SW480 (cell line): Measurements from ENCODE around the gene EXOC3.

ENCODE experiments used
- DNase-seq: peaks from one replicate; pipeline ENCODE4 v3.0.0-alpha.2; 2016; ENCODE audit warnings: low spot score

EXOC3 gene

DNA sequence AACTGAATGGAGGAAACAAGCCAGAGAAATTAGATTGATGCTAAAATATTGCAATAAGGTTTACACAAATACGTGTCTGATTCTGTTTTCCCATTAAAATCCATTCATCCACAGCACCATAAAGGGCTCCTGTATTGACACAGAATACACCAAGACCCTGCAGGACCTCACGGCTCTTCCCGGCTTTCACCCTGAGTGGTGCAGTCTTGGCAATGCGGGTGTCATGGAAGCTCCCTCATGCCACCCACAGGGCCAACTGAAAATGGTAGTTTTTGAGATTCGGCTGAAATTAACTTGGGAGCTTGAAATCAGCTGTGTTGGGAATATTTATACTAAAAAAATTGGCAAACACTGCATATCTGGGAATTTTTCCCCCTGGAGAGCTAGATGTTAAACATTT, 17.3 kb upstream of the EXOC3 start:
- no peak for DNase-seq

GRCh38 chr5:426392-426976, 16.5 kb upstream of the EXOC3 start:
- DNase-seq = no peak

DNA sequence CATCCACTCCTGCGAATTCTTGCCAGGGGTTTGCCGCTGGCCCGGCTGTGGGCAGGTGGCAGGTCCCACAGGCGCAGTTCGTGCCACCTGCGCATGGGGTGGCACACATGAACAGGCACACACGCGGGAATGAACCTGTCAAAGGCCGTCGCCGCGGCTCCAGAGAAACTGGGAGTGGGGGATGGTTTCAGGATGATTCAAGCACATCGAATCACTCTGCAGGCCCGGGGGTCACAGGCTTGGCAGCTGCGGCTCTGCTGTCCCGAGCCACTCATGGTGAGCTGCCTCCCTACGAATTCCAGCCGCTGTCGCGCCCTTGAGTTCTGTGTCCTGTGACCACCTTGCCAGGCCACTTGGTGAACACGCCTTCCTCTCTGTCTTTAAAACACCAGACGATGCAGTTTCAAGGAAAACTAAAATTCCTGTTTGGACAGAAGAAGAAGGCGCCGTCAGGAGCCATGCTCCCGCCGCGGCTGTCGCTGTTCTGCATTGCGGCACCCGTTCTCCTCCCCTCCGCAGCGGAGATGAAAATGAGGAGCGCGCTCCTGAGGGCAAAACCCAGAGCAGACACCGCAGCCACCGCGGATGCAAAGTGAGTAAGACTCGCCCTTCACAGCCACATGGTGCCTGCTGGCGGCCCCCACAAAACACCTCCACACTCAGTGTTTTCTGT, 15.4 kb upstream of the EXOC3 start:
- no peak for DNase-seq

DNA sequence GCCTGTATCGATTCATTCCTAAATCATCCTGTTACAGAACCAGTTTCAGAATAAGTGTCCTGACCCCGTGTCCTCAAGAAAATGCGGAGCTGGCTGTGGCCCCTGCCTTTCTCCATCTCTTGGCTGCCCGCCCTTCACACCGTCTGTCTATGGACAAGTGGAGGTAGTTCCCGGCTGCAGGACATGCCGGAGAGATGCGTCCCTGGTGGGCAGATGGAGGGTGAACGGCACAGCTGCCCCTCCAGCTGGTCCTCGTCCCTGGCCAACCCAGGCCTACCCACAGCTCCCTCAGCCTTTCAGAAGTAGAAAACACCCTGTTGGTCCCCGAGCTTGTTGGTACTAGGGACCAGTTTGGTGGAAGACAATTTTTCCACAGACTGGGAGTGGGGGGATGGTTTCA, 14.8 kb upstream of the EXOC3 start:
- DNase-seq = no peak

DNA sequence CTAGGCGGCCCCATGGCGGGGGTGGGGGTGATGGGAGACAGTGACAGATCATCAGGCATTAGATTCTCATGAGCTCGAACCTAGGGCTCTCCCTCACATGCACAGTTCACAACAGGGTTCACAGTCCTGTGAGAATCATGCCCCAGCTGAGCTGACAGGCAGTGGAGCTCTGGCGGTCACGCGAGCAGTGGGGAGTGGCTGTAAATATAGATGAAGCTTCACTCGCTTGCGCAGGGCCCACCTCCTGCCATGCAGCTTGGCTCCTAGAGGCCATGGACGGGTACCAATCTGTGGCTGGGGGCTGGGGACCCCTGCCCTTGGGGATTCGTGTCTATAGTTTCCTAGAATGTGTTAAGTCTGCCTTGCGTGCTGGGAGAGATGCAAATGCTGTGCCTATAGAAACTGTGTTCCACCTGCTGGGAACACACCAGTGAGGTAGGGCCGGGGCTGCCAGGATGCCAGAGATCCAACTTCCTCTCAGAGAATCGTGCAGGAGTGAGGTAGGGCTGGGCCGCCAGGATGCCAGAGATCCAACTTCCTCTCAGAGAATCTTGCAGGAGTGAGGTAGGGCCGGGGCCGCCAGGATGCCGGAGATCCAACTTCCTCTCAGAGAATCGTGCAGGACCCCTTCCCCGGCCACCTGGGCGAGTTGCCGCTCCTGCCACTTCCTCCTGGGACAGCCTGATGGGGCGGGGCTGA, 14.1 kb upstream of the EXOC3 start:
- DNase-seq = no peak

DNA sequence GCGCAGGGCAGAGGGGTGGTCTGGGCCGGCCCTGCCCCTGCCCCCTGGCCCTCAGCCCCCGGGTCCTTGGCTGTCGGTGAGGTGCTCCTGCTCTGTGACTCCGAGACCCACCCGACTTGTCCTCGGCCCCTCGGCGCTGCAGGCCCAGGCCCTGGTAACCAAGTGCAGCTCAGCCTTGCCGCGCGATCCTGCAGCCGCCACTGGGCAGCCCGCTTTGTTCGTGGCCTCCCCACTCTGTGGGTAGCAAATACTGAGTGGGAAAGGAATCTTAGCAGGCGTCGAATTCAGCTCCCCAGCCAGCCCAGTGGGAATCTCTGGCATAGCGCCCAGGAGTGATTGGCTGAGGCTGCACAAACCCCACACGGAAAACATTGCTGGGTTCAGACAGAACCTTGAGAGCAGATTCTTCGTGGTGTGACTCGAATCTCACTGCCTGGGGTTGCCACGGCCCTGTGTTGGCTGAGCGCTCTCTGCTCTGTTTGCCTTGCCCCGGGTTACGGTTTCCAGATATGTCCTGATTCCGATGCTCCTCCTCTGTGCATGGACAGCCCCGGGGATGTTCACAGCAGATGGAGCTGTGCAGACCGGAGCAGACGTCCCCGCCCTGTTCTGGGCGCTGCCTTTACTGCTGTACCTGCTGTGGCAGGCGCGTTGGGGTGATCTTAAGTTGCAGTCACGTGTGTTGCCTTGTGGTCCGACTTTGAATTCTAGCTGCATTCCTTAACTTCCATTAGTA, 13.4 kb upstream of the EXOC3 start:
- no peak for DNase-seq

- no peak for DNase-seq
Observed at GRCh38 chr5:430214-430925, 12.6 kb upstream of the EXOC3 start.

GRCh38 chr5:431001-431710, 11.8 kb upstream of the EXOC3 start:
- peak; percentile 79 for DNase-seq

DNA sequence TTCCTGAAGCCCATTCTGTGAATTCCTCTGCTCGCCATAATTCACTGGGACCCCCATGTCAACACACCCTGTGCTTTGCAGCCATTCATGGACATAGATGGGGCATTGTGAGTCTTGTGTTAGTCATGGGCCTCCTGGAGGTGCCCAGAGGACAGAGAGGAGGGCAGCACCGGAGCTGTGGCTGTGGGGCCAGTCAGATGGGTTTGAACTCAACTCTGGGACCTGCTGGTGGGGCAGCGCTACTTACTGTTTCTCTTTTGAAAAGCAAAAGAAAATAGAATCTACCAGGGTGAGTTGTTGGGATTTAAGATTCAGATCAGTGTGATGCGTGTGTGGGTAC, 11.3 kb upstream of the EXOC3 start:
- no peak for DNase-seq

GRCh38 chr5:432201-432927, 10.6 kb upstream of the EXOC3 start:
- DNase-seq = no peak

DNA sequence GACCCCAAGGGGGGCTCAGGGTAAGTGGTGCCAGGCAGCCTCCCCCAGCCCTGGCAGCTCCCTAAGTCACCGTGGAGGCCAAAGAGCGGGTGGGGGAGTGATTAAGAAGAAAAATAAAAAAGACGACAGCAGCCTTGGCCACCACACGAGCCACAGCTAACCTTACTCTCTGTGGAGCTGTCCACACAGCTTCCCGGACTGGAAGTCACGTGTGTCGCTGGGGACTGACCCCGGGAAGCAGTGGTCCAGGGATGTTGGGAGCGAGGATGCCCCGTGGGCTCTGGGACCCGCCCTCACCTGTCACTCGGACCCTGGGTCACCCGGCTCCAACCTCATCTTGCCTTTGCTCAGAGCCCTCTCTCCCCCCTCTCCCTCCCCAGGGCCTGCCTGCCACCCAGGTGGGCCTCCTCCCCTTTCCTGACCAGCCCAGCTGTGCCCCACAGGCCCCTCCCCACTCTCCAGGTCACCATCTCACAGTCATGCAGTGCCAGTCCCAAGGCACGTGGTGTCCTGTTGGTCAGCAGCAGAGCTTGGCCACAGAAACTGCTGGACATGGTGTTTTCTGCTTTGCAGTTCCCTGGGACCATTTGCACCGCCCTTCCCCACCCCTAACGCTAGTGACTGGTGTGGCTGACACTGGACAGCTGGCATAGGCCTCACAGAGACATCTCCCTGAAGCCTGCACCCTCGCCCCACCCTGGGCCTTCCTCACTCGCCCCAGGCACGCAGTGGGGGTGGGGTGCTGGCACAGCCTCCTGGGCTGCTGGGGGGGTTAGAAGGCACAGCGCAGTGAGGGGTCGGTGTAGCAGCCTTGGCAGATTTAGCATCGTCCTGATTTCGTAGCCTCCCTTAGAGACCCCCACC, 9.8 kb upstream of the EXOC3 start:
- no peak for DNase-seq

- no peak for DNase-seq
Observed at GRCh38 chr5:433836-434235, 9.1 kb upstream of the EXOC3 start.

DNA sequence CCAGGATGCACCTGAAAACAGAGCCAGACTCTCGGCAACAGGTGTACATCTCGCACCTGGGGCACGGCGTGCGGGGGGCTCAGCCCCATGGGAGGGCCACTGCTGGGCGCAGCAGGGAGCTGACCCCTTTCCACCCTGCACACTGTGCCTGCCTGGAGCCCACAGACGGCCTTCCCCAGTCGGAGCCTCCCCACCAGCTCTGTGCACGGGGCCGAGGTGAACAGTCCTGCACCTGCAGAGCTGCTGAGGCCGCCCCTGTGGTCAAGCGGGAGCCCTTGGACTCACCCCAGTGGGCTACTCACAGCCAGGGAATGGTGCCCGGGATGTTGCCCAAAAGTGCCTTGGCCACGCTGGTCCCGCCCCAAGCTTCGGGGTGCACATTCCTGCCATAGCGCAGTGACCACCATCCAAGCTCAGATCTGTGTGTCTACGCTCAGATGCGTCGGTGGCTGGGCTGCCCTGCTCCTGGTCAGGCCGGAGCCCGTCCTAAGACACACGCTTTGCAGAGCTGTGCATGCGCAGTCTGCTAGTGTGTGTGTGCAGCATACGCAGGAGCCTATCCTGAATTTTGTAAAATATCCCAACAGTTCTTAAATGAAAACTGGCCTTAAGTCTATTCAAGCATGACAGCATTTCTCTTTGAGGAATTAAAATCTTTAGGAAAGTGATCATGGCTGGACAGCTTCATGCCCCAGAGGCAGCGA, 8.4 kb upstream of the EXOC3 start:
- no peak for DNase-seq

- DNase-seq = no peak
Observed at GRCh38 chr5:435156-435790, 7.7 kb upstream of the EXOC3 start.

GRCh38 chr5:435961-436640, 6.9 kb upstream of the EXOC3 start:
- peak; percentile 46 for DNase-seq

- no peak for DNase-seq
Observed at GRCh38 chr5:436641-436975, 6.4 kb upstream of the EXOC3 start.

DNA sequence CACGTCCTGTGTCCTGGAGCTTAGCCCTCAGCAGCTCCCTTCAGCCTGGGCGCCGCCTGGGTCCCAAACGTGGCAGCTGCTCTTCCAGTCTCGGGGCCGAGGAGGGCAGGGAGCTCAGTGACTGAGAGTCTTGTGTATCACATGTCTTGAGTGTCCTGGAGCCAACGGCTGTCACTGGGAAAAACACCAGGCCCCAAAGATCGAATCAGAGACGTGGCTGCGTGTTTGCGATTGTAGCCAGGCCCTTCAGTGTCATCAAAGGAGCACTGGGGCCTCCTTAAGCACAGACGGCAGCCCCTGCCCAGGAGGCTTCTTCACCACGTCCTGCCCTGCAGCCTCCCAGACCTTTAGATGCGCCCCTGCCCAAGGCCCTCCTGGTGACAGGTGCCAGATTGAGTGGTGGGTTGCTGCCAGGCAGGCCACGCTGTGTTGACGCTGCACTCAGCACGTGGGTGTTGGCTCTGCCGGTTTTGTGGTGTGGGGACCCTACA, 5.7 kb upstream of the EXOC3 start:
- DNase-seq = no peak

GRCh38 chr5:438481-438981, 4.4 kb upstream of the EXOC3 start:
- no peak for DNase-seq
